ENCODE data around the gene FNDC3B. TPM values are rescaled to one million over a fixed set of nuclear protein-coding genes. Genes with fewer than 3 reads are reported as not detected.

Gene FNDC3B
- total and polyA plus RNA-seq, 2 donors (not counting 3 experiments of a cell fraction or from before 2014, with no cell fraction given) = 91.6 to 295 TPM

- H2AFZ ChIP-seq (ENCODE audit: low read depth, low read length) = no peak overlapping the region
- ChIA-PET CTCF (interaction anchor here (1.0 to 1.7 kb wide), 2 partner anchors 26 to 347 kb away, joined by 3 read pairs; no protein-coding TSS in a partner anchor), POLR2A (no interaction called here)
- no peak overlapping the region for H3K4me2 ChIP-seq (ENCODE audit: insufficient read depth, low read length)
- H3K27ac ChIP-seq (ENCODE audit: insufficient read depth, low read depth, low read length) = no peak overlapping the region
- H3K9ac ChIP-seq (replicated peaks; ENCODE audit: extremely low read depth, insufficient read depth, low read length) = no peak overlapping the region
- no peaks in the 10 kb centered on the region for H3K9me3 ChIP-seq (replicated peaks; ENCODE audit: control insufficient read depth, insufficient read depth, low read length)
- no TSS peak for BruUV-seq (replicated peaks)
- TF ChIP-seq GATA2 (IDR thresholded peaks at IDR 0.05; ENCODE audit: insufficient read depth, insufficient read length, low read depth, low read length) = no peak
- no peak for TF ChIP-seq CTCF (IDR thresholded peaks at IDR 0.05; ENCODE audit: extremely low read depth in 1 of 2, insufficient read depth in 1 of 2, low read depth in 1 of 2, low read length in 2 of 2)
- no peak for TF ChIP-seq POLR2A (IDR thresholded peaks at IDR 0.05; ENCODE audit: low read depth, low read length)
- no peak for TF ChIP-seq FOS (IDR thresholded peaks at IDR 0.05; ENCODE audit: borderline replicate concordance, insufficient read depth, low read length)
- no peak for TF ChIP-seq JUN (IDR thresholded peaks at IDR 0.05; ENCODE audit: borderline replicate concordance, insufficient read depth, insufficient read length, low read depth)
- TF ChIP-seq POLR2AphosphoS5 (IDR thresholded peaks at IDR 0.05; ENCODE audit: insufficient read depth, low read depth, low read length) = no peak
- TF ChIP-seq MAX (IDR thresholded peaks at IDR 0.05; ENCODE audit: insufficient read depth, insufficient read length) = no peak
- TF ChIP-seq MYC (IDR thresholded peaks at IDR 0.05; ENCODE audit: low read depth, low read length) = no peak
- TF ChIP-seq EZH2 (IDR thresholded peaks at IDR 0.05; ENCODE audit: borderline replicate concordance, low read depth, low read length, severe bottlenecking) = no peak
- DNase-seq (ENCODE audit: low read depth, low spot score) = no peak
- H3K9me1 ChIP-seq (replicated peaks; ENCODE audit: control insufficient read depth, extremely low read depth, insufficient read depth, low read length) = no peaks in the 10 kb centered on the region
- no peaks in the 10 kb centered on the region for H3K36me3 ChIP-seq (ENCODE audit: control insufficient read depth in 2 of 2, extremely low read depth in 1 of 2, insufficient read depth in 2 of 2, low read length in 2 of 2)
- intact Hi-C loops (cut with micrococcal nuclease) (no loop called here), dilution Hi-C loops (cut with MboI; ENCODE audit: extremely low pct_ligation_motif_present, low sequenced_read_pairs) (no loop called here)
- no peak overlapping the region for H3K4me3 ChIP-seq (replicated peaks in 1 of 3; ENCODE audit: insufficient read depth in 1 of 3, low read depth in 1 of 3, low read length in 3 of 3)
- no peaks in the 10 kb centered on the region for H4K20me1 ChIP-seq (replicated peaks; ENCODE audit: control insufficient read depth, extremely low read depth, insufficient read depth, low read length)
- no peaks in the 10 kb centered on the region for H3K79me2 ChIP-seq (ENCODE audit: control insufficient read depth, insufficient read depth, low read length)
- no peak for FAIRE-seq
- H3K27me3 ChIP-seq (ENCODE audit: control insufficient read depth in 2 of 2, insufficient read depth in 2 of 2, low read length in 2 of 2) = no peaks in the 10 kb centered on the region
- H3K4me1 ChIP-seq (ENCODE audit: control insufficient read depth, extremely low read depth, insufficient read depth, low read length) = no peaks in the 10 kb centered on the region
These were observed 44.5 kb upstream of the FNDC3B start for GRCh38 chr3:171994646-171995428.
